Osteocyte (in vitro differentiated cells): ENCODE data around the gene FOXF2. TPM values are rescaled to one million over a fixed set of nuclear protein-coding genes. Genes with fewer than 3 reads are reported as not detected.

Experiments used
- DNase-seq: peaks from one replicate; pipeline ENCODE4 v3.0.0; 2021; ENCODE audit warnings: mixed read lengths; ENCODE audit not compliant: unreplicated experiment; ENCODE audit errors: extremely low spot score
- H3K27ac Mint-ChIP-seq: one replicate; pipeline ENCODE4 v1.8.0; 2021; ENCODE audit warnings: mild to moderate bottlenecking, mixed read lengths; ENCODE audit not compliant: unreplicated experiment
- H3K27me3 Mint-ChIP-seq: one replicate; pipeline ENCODE4 v1.8.0; 2021; ENCODE audit warnings: mixed read lengths; ENCODE audit not compliant: unreplicated experiment
- H3K36me3 Mint-ChIP-seq: one replicate; pipeline ENCODE4 v1.8.0; 2021; ENCODE audit warnings: mixed read lengths; ENCODE audit not compliant: unreplicated experiment
- H3K4me1 Mint-ChIP-seq: one replicate; pipeline ENCODE4 v1.8.0; 2021; ENCODE audit warnings: mixed read lengths; ENCODE audit not compliant: unreplicated experiment
- H3K4me3 Mint-ChIP-seq: one replicate; pipeline ENCODE4 v1.8.0; 2021; ENCODE audit warnings: mild to moderate bottlenecking, moderate library complexity, mixed read lengths; ENCODE audit not compliant: unreplicated experiment
- H3K9me3 Mint-ChIP-seq: one replicate; pipeline ENCODE4 v1.8.0; 2021; ENCODE audit warnings: mixed read lengths; ENCODE audit not compliant: unreplicated experiment
- total RNA-seq: library from RNA; stranded (reverse); gene quantifications from 2 replicates; pipeline ENCODE4 v1.2.1, GENCODE V29; 2021
- TF ChIP-seq, protein P1 (sequence below): fragments of 200-600 bp; sonication (generic); IDR thresholded peaks from 2 replicates; pipeline ENCODE4 v1.5.0; 2021; ENCODE audit warnings: antibody characterized with exemption, mild to moderate bottlenecking, moderate library complexity

Gene FOXF2
- total RNA-seq, 1 donor from 2014 or later: 1.8 TPM

DNA sequence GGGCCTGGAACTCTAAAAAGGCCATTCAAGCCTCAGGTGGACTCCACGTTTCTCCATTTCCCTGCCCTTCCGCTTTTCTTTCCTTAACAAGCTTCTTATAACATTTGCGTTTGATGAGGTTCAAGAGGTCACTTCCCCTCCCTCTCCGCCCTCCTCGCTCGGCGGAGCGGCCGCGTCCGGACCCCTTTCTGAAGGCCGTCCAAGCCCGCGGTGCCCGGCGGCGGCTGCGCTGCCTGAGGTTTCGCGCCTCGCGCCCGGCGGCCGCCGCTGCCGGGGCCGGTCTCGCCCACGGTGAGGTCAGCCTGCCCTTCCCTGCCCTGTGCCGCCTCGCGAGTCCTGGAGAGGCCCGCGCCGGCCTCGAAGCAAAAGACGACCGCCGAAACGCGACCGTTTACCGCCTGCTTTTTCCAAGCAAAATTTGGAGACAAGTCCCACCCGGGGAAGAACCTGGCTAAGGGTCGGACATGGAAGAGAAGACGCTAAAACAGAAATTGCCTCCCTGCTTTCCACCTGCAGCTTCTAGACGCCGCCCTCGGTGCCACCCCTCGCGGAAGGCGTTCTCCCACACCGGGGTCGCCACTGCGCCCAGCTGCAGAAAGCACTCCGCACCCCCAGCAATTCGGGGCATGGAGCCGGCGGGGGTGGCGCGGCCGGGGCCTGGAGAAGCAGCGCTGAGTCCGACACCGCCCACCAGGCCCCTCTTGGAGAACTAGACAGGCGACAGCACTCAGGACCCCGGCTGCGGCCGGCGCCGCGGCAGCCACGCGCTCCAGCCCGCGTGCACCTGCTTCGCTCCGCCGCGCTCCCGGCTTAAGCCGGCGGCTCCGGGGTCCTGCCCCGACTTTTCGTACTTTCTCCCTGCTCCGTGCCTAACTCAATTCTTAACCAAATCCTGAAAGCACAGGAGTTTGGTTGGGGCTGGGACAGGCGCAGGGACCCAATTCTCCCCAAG, 11.0 kb upstream of the FOXF2 start:
- Mint-ChIP-seq H3K4me1 (peaks cover 14% of the 10 kb centered on the region), H3K9me3 (no peaks in the 10 kb centered on the region), H3K27me3 (peaks cover 82% of the 10 kb centered on the region), H3K36me3 (no peaks in the 10 kb centered on the region), H3K4me3 (no peak overlapping the region), H3K27ac (no peak overlapping the region)
- TF ChIP-seq, protein P1, sequence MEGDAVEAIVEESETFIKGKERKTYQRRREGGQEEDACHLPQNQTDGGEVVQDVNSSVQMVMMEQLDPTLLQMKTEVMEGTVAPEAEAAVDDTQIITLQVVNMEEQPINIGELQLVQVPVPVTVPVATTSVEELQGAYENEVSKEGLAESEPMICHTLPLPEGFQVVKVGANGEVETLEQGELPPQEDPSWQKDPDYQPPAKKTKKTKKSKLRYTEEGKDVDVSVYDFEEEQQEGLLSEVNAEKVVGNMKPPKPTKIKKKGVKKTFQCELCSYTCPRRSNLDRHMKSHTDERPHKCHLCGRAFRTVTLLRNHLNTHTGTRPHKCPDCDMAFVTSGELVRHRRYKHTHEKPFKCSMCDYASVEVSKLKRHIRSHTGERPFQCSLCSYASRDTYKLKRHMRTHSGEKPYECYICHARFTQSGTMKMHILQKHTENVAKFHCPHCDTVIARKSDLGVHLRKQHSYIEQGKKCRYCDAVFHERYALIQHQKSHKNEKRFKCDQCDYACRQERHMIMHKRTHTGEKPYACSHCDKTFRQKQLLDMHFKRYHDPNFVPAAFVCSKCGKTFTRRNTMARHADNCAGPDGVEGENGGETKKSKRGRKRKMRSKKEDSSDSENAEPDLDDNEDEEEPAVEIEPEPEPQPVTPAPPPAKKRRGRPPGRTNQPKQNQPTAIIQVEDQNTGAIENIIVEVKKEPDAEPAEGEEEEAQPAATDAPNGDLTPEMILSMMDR: no peak
- DNase-seq: no peak

DNA sequence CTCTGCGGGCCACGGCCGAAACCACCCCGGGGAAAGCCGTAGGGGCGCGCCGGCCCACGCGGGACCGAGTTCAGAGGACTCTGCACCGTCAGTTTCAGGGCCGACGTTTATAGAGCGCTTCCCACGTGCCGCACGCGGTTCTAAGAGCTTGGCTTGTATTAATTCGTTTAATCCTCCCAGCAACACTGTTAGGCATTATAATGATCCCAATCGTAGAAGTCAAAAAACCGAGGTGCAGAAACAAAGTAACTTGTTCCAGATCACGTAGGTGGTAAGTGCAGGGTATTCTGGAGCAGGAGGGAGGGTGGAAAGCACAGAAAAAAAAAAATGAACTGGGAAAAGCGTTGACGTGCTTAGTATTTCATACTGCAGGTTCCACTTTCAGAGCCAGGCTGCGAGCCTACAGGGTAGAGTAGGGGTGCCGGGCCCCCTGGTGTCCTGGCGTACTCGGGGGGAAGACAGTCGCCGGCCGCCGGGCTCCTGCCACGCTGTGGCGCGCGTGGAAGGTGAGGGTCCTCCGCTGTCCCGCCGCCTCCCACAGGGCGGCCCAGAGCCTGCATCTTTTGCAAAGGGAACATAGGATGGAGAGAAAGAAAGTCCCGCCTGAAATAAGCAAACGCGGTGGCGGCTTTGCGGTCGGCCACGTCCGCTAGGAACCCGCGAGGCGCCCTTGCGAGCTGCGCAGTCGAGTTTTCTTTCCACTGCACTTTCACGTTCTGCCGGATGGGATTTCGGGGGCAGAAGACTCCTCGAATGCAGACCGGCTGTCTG, 10.2 kb upstream of the FOXF2 start:
- H3K4me3 Mint-ChIP-seq: no peak overlapping the region
- no peak overlapping the region for H3K27ac Mint-ChIP-seq
- no peak for DNase-seq
- peaks cover 77% of the 10 kb centered on the region for H3K27me3 Mint-ChIP-seq
- no peaks in the 10 kb centered on the region for H3K36me3 Mint-ChIP-seq
- peaks cover 17% of the 10 kb centered on the region for H3K4me1 Mint-ChIP-seq
- H3K9me3 Mint-ChIP-seq: no peaks in the 10 kb centered on the region
- TF ChIP-seq, protein P1: no peak

DNA sequence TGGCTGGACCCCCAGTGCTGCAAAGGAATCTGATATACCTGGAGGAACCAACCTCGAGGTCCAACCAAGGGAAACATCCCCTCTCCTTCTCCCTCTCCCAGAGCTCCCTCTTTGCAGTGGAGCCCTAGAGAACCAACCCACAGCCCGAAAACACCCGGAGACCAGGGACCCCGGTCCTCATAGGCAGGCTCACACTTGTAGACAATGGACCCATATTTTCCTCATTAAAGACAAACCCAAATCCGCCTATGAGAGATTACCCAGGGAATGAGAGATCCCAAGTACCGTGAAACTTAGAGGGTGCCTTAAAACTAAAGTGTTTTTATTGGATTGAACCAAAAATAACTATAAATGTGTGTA, 9.6 kb upstream of the FOXF2 start:
- no peak for DNase-seq
- no peak overlapping the region for H3K4me3 Mint-ChIP-seq
- no peaks in the 10 kb centered on the region for H3K9me3 Mint-ChIP-seq
- no peaks in the 10 kb centered on the region for H3K36me3 Mint-ChIP-seq
- TF ChIP-seq, protein P1: no peak
- no peak overlapping the region for H3K27ac Mint-ChIP-seq
- H3K27me3 Mint-ChIP-seq: peaks cover 75% of the 10 kb centered on the region
- peaks cover 19% of the 10 kb centered on the region for H3K4me1 Mint-ChIP-seq

DNA sequence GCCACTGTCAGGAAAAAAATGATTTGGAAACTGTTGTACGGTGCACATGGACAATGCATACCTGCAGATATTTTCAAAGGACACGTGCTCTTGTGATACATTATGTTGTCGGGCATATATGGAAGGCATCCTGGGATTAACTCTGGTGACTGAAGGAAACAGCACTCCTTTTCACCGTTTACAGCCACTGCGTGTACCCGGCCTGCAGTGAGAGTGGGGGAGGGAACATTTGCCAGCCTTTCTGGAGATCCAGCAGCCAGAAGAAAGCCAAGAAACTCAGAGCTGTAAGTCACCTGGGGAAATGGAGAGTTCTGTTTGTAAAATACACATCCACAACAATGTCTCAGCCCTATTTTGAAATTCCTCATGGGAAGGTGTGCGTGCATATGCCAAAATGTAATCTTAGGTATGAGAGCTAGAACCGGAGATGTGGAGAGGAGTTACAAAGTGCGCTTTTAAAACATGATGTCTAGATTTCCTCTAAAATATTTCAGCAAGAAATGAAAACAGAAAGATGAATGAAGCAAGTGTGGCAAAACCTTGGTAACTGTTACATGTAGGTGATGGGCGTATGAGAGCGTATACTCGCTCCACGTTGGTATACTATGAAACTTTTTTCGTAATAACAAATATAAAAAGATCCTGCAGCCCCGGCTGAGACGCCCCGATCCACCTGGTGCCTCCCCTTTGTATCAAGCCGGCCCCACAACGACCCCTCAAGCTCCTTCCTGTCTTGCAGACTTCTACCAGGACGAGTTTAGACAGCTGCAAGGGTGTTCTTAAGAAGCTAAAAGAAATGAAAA, 8.6 kb upstream of the FOXF2 start:
- H3K27me3 Mint-ChIP-seq: peaks cover 78% of the 10 kb centered on the region

More for the DNA sequence above, 8.6 kb upstream of the FOXF2 start:
- peak; percentile 40 for DNase-seq
- Mint-ChIP-seq H3K27ac (no peak overlapping the region), H3K4me1 (peaks cover 22% of the 10 kb centered on the region), H3K4me3 (peak overlapping the region; percentile 11), H3K9me3 (no peaks in the 10 kb centered on the region), H3K36me3 (peaks cover 4% of the 10 kb centered on the region)
- TF ChIP-seq, protein P1: no peak
